NB4 (cell line): ENCODE measurements around the gene AIG1.

Experiments used
- DNase-seq: peaks from one replicate; pipeline ENCODE4 v3.0.0; 2010; ENCODE audit warnings: low read depth
- H3K4me3 ChIP-seq: one replicate; pipeline ENCODE4 v1.5.1; 2011; ENCODE audit warnings: mild to moderate bottlenecking, low read depth, low read length, moderate library complexity
- CTCF ChIP-seq: IDR thresholded peaks from one replicate; pipeline ENCODE4 v1.5.1; 2012; ENCODE audit warnings: low read depth, low read length
- MAX ChIP-seq: IDR thresholded peaks from 2 replicates; pipeline ENCODE4 v1.6.1; 2011; ENCODE audit warnings: low read depth, low read length
- MYC ChIP-seq: IDR thresholded peaks from 2 replicates; pipeline ENCODE4 v1.6.1; 2011; ENCODE audit warnings: low read depth, low read length
- POLR2A ChIP-seq: IDR thresholded peaks from 2 replicates; pipeline ENCODE4 v1.6.1; 2011; ENCODE audit warnings: mild to moderate bottlenecking; ENCODE audit not compliant: insufficient read length; ENCODE audit errors: extremely low read depth

AIG1 gene

GRCh38 chr6:143022587-143022986 is 38.1 kb upstream of the AIG1 start:
- no peak for DNase-seq
- TF ChIP-seq CTCF (no peak), MAX (no peak), POLR2A (no peak), MYC (no peak)
- H3K4me3 ChIP-seq = no peak overlapping the region

- no peak overlapping the region for H3K4me3 ChIP-seq
- DNase-seq = no peak
- TF ChIP-seq MAX (no peak), CTCF (no peak), MYC (no peak), POLR2A (no peak)
These were observed 37.0 kb upstream of the AIG1 start for GRCh38 chr6:143023695-143024094.

- H3K4me3 ChIP-seq = no peak overlapping the region
- no peak for DNase-seq
- TF ChIP-seq MAX (no peak), CTCF (no peak)
These were observed 35.7 kb upstream of the AIG1 start for GRCh38 chr6:143024977-143025376.

- DNase-seq = peak; percentile 56
- no peak overlapping the region for H3K4me3 ChIP-seq
These were observed 33.8 kb upstream of the AIG1 start for GRCh38 chr6:143026696-143027449.

GRCh38 chr6:143034689-143035334 is 25.9 kb upstream of the AIG1 start:
- H3K4me3 ChIP-seq = no peak overlapping the region
- TF ChIP-seq MAX (no peak), MYC (no peak), CTCF (no peak), POLR2A (no peak)
- no peak for DNase-seq

More at GRCh38 chr6:143026696-143027449, 33.8 kb upstream of the AIG1 start:
- no peak for TF ChIP-seq MYC
- TF ChIP-seq CTCF = peak; percentile 85
- TF ChIP-seq MAX = 0 out of 2 replicates have a peak, but pooled peaks have one; percentile 9
- TF ChIP-seq POLR2A = no peak
